T-helper 1 cell treated with Interleukin-12 subunit alpha and Interleukin-12 subunit beta and Interleukin-4 antibody, amounts not matched to agents 30 ng/mL and 1 ng/mL, for 36 hours (primary cell): Measurements from ENCODE around the gene TBC1D22A. TPM values are rescaled to one million over a fixed set of nuclear protein-coding genes. Genes with fewer than 3 reads are reported as not detected.

Experiments used
- intact Hi-C: fragments of 100-400 bp; cut with micrococcal nuclease; formaldehyde crosslinking; loops from one replicate; pipeline ENCODE4 v1.15.1; 2024
- total RNA-seq: library from RNA; stranded (reverse); gene quantifications from 2 replicates; pipeline ENCODE4 v1.2.3, GENCODE V29; 2022

TBC1D22A gene
- total RNA-seq, 1 donor from 2014 or later: 39.3 TPM

DNA sequence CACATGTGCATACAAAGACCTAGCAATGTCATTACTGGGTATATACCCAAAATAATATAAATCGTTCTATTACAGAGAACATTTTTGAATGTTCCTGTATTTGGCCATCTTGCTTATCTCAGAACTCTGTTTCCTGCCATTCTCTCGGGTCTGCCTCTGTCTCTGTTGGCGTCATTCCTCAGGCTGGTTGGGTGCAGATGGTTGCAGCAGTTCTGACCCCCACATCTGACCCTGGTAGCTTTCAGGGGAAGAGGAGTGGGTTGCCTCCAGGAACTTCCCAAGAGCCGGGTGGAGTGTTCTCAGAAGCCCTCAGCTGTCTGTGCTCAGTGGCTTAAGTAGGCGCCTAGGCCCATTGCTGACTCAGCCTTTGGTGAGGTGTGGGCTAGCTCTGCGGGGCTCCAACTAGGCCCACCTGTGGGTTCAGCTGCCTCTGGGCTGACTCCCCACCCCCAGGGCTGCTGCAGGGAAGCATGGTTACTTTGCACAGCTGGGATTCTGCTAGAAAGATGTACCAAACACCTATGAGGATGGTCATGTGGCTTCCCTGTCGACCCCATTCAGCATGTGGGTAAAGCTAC is 114.0 kb downstream of the TBC1D22A start:
- intact Hi-C loops: no loop called here

DNA sequence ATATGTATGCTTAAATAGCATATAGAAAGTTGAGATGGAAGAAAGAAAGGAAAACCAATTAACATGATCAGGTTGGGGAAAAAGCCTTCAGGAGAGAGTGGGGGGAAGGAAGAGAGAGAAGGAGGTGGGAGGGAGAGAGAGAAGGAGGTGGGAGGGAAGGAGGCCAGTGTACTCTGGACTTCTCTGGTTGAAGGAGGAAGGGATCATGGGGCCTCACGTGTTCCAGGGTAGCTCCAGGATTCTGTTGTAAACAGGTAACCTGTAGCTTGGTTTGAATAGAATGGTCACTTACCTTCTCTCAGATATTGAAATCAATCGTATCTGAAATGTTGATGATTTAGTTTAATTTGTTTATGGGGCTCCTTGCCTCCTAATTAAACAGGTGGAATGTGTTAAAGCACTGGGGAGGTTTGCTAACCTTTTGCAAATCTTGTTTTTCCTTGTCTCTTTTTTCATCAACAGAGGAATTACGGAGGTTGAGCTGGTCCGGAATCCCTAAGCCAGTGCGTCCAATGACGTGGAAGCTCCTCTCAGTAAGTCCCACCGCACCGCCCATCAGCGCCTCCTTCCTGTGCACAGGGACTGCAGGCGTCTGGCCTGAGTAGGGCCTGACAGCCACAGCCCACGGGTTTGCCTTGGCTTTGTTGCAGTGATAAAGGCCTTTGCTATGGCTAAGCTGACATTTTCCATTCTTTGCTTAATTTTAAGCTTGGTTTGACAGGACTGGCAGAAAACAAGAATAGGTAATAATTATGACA is 115.9 kb downstream of the TBC1D22A start:
- intact Hi-C loops: no loop called here

DNA sequence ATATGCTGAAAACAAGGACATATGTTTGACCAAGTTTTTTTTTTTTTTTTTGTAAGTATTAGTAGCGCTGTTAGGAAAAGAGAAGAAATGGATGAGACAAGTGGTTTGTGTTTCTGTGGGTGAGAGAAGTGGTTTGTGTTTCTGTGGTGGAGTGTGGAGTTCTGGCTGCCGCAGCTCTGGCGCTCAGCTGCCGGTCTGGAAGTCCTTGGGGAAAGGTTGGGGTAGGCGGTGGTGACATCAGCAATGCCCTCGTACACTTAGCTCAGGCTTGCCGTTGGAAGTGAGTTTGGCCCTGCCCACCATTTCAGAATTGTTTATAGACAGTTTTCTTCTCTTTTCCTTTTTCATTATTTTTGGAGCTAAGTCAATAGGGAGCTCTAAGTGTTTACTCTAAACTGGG is 116.6 kb downstream of the TBC1D22A start:
- intact Hi-C loops: no loop called here

DNA sequence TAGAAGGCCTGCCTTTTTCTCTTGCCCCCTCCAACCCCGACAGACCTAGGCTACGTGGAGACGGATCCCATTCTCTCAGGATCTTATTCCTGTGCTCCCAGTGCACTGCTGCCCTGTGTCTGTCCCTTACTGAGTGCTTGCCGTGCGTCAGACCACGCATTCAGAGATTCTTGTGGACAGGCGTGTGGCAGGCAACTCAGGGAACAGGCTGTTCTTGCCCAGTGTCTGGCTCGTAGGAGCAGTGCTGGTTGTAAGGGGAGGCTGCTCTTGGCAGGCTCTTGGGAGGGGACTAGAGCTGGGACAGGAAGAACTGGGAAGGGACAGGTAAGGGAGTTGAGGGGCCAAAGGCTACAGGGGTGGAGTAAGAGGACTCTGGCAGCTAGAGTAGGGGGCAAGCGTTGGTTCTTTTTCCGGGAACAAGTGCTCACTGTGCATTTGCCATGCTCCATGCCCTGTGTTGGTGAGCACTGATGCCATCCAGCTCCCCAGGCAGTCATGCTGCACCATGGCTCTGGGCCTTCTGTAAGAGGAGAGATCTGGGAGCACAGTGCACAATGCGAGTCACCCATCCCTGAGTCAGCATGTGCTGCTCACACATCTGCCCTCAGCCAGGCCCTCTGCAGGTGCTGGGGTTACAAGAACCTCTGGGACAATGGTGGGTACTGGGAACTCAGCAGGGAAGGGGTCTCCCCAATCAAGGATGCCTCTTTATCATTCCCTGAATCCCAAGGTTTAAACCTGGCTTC is 119.1 kb downstream of the TBC1D22A start:
- intact Hi-C loops: no loop called here

DNA sequence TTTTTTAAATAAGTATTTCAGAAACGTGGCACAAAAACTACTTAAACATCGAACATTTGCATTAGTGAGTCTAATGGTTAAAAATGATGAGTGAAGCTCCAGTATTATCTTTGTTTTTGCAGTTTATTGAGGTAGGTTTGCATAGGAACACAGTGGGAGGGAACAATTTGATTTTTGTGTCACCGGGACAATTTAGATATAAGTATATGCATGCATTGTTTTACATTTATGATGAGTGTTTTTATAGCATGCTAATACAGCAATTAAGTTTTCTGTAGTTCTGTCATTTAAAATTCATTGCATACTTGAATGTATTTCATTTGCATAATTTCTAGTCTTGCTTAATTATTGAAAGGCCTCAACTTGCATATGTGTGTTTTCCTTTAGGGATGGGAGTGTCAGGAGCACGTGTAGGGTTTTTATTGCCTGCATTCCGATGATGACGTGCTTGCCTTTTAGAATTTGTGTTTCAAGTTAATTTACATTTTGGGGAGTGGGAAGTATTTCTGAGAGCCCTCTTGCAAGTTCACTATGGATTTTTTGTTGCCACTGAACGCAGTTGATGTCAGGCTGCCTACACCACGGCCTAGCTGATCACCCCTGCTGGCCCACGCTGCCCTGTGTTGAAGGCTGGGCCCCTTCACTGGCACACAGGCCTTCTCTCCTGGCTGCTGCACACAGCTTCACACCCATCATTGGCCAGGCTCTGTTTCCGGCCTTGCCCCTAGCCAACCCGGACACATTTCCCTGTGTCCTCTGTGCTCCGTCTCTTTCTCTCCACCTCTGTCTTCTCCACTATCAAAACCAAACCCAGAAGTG is 120.9 kb downstream of the TBC1D22A start:
- intact Hi-C loops: no loop called here

DNA sequence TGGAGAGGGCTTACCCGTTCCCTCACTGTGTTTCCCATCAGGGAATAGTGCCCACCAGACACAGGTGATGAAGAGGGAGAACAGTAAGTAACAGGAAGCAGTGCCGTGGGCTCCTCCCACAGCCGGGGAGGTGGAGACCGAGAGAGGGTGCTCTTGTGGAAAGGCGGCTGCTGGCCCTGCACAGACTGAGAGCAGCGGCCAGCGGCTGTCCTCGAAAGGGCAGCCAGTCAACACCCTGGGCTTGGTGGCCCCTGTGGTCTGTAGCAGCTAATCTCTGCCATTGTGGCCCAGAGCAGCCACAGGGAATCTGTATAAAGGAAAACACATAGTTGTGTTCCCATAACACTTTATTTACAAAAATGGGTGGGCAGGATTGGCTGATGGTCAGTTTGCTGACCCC is 121.9 kb downstream of the TBC1D22A start:
- intact Hi-C loops: no loop called here

DNA sequence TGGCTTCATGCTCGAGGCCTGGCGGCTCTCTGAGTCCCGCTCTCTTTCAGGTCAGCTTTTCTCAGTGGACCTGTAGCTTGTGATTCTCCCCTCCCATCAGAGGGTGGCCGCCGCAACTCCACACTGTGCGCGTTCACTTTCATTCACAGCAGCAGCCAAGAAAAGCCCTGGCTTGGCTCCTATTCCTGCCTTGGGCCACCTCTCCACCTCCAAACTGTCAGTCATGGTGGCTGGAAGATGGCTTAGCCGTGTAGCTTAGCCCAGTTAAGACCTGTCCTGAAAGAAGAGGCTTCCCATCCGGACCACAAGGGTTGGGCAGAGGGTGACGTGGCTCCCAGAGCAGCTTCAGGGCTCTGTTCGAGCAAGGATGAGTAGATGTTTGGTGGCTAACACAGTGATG is 125.5 kb downstream of the TBC1D22A start:
- intact Hi-C loops: no loop called here

DNA sequence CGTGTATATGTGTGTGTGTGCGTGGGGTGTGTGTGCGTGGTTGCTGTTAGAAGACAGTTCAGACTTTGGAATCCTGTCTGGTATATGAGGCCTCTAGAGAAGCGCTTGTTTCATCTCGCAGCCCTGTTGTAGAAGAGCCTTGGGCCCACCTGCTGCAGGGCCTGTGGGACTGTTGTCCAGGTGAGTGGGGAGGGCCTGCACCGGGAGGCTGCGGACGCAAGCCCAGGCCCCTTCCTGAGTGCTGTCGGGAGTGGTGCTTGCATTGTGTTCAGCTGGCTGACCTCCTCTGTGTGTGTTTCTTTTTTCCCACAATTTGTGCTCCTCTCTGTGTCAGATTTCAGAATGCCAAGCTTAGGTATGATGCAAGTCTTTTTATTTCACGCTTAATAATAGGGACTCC is 128.4 kb downstream of the TBC1D22A start:
- intact Hi-C loops: no loop called here

DNA sequence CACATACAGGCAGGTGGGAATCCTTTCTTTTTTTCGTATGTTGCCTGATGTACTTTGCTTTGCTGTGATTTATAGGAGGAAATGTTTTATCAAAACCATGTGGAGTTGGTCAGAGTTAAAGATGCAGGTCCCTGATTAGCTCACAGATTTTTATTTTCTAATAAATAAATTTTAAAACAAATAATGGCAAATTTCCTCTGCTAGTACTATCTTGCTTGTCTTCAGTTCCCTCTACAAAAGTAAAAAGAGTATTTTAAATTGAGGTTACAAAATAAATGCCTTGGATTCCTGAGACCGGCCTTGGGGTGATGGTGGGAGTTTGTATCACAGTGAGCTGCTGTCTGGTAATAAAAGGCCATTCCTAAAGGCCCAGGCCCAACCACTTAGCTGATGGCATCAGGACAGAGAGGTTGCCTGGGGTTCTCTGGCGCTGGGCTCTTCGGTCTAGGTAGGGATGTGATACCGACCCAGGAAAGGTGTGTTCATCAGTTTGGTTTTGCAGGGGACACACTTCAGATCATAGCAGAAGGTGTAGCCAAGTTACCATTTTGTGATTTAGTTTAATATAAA is 129.0 kb downstream of the TBC1D22A start:
- intact Hi-C loops: no loop called here

DNA sequence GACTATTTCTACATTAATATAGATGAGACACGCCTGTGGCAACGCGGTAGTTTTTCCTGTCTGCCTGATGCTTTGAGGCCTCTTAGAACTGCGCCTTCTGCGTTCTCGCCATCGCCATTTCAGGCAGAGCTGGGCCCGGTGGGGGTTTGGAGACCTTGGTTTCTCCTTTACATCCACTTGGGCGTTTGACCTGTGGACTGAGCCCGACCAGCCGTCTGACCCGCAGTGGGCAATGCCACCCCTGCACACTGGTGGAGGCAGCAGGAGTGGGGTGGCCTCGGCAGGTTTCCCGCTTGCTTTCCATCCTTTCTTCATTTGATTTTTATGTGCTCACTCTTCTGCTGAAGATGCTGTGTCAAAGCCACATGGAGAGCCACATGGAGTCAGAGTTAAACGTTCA is 130.4 kb downstream of the TBC1D22A start:
- intact Hi-C loops: no loop called here

DNA sequence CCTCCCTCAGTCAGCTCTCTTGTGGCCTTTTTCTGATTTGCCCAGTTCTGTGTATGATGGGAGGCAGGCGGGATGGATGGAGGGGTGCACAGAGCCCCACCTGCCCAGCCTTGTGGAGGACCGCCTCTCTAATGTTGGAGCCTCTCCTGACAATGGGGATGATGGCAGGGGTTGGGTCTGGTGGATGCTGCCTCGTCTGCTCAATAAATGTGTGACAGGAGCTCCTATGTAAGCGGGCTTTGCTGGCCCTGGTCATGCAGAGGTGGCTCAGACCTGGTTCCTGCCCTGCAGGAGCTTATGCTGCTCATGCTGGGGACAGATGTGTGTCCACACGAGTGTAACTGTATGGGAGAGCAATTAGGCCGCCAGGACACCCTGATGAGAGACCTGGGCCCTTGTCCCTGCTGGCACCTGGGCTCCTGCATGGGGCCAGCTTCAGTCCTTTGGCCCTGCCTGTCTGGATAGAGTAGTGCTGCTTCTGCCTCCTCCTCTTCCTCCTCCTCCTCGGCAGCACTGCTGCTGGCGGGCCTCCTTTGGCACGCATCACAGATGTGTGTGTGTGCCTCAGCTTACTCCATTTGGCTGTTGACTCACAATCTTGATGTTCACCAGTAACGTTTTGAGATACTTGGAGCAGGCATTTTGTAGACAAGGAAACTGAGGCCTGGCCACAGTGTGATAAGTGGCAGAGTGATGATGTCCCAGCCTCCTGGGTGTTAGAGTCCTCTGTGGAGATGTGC is 131.0 kb downstream of the TBC1D22A start:
- intact Hi-C loops: no loop called here

DNA sequence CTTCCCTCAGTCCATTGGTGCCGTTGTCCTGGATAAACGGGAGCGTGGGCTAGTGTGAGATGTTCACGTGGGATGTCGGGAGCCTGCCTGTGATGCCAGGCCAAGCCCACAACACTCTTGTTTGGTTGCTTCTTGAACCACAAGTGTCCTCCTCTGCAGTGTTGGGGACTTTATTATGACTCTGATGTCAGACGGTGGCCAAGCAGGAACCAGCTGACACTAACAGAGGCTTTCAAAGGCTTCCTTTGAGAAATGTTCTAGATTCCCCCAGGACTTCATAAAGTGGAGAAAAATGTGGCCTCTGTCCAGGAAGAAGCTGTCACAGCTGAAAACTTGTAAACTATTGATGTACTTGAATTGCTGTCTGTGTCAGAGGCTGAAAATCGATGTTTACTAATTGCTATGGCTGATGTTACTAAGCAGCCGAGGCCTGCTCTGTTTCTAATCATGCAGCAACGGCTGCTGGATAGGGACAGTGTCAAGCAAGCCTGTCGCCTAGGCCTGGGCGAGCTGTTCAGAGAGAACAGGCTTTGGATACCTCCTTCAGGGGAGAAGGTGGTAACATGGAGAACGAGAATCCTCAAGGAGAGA is 131.7 kb downstream of the TBC1D22A start:
- intact Hi-C loops: no loop called here

DNA sequence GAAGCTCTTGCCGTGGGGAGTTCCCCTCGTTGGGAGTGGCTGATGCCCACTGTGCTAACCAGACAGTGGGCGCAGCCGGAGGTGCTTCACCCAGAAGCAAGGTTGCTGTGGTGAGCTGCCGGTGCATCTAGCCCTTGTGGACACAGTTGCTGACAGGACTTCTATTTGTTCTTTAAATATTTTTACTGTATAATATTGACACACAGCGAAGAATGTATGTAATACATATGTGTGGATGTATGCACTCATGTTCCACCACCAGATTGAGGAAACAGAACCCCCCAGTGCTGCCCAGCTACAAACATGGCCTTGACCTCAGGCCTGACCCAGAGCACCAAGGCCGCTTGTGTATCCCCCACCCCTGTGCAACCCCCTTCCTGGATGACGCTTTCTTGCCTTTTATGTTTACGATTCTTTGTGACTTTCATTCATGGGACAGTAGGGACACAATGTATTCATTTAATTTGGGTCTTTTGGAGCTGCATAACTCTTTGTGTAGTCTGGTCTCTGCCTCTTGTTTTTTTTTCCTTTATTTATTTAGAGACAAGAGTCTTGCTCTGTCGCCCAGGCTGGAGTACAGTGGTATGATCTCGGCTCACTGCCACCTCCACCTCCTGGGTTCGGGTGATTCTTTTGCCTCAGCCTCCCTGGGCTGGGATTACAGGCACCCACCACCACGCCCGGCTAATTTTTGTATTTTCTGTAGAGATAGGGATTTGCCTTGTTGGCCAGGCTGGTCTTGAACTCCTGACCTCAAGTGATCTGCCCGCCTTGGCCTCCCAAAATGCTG is 132.6 kb downstream of the TBC1D22A start:
- intact Hi-C loops: no loop called here

DNA sequence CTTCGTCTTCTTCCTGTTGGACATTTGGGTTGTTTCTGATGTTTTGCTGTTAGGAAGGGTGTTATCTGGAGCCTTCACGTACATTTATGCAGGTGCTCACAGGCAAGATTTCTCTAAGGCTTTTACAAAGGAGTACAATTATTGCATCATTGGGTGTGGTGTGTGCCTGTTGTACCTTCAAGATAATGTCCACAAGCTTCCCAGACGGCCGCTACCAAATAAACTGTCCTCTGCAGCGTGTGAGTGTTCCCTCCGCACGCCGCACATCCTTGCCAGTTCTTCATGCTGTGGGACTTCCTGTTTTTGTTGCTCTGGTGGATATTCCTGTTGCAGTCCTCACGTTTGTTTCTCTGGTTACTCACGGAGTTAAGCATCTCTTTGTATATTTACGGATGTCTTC is 133.3 kb downstream of the TBC1D22A start:
- intact Hi-C loops: no loop called here

DNA sequence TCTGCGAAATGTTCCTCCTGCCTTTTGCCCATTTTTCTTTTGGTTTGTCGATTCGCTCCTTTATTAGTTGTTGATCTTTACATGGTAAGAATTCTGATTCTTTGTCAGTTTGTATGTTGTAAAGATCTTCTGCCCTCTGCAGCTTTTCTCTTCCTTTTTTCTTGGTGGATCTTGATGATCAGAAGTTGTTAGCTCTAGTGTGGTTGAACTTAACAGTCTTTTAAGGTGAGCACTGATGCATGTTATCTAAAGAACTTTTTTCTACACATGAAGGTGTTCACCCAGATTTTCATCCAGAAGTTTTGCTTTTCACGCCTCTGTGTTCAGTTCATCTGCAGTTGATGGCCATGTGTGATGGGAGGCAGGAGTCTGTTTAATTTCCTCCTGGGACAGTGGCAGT is 133.7 kb downstream of the TBC1D22A start:
- intact Hi-C loops: no loop called here

DNA sequence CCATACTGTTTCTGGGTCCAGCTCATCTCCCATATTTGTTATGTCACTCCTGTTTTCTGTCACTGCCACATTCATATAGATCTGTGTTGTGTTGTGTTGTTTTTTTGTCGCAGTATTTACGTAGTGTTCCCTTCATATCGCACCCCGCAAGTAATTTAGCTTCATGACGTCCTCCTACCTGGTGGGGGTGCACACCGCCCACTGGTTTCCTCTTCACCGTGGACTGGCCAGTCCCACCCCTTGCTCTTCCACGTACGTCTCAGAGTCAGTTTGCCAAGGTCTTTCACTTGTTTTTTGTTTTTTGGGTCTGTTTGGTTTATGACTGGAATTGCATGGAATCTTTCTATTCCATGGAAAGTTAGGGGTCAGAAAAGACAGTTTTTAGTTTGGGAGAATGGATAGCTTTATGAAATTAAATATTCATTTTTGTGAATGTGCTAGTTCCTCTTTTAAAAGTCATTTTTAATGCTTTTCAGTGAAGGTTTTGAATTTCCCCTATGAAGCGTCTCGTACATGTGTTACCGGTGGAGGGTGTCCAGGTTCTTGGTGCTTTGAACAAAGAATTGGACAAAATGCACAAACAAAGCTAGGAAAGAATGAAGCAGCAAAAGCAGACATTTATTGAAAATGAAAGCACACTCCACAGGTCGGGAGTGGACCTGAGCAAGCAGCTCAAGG is 134.3 kb downstream of the TBC1D22A start:
- intact Hi-C loops: no loop called here

DNA sequence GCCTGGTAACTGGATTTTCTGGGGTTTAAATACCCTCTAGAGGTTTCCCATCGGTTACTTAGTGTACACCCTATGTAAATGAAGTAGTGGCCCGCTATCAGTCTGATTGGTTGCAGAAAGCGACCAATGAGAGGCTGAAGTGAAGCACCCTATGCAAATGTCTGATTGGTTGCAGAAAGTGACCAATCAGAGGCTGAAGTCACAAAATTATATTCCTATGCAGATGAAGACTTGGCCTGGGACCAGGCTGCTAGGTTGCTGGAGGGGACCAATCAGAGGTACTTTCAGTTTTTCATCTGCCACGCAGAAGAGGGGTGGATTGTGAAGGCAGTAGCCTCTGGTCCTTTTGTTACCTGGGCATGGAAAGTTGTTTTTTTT is 134.8 kb downstream of the TBC1D22A start:
- intact Hi-C loops: no loop called here

DNA sequence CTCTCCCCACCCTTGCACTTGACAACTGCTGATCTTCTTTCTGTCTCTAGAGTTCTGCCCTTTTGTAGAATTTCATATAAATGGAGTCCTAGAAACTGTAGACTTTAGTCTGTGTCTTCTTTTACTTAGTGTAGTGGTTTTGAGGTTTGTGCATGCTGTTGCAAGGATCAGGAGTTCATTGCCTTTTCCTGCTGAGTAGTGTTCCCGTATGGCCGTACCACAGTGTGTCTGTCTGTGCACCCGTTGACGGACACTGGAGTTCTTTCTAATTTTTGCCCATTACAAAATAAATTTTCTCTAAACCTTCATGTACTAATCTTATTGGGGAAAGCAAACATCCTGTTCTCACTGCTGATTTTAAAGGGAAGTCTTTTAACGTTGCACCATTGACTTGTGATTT is 138.1 kb downstream of the TBC1D22A start:
- intact Hi-C loops: no loop called here

DNA sequence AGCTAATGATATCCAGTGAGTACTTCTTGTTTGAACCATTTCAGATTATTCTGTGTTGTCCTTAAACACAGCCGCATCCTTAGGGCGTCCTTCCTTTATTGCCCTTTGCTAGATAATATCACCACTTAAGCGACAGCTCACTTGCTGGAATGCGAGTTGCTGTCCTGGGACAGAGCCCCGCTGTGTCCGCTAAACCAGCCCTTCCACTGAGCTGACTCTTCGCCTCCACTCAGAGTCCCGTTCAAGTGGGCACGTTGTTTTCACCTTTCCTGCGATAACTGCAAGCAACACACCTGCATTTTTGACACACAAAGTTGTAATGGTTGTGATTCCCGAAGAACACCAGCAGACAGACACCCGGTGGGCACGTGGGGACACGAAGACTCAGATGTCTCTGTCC is 140.0 kb downstream of the TBC1D22A start:
- intact Hi-C loops: no loop called here
